NCI-H1092 treated with DMSO at 0.1 percent for 48 hours (cell line): Measurements from ENCODE around the gene PAK2.
"Not testable (repeated sequence)": the region's sequence is repeated elsewhere in the genome, so short reads cannot be mapped to it uniquely, and the experiment has no call there.

Experiments
- DNase-seq: peaks from one replicate; lab custom pipeline; 2025; lab: John Stamatoyannopoulos, UW

Gene PAK2

DNA sequence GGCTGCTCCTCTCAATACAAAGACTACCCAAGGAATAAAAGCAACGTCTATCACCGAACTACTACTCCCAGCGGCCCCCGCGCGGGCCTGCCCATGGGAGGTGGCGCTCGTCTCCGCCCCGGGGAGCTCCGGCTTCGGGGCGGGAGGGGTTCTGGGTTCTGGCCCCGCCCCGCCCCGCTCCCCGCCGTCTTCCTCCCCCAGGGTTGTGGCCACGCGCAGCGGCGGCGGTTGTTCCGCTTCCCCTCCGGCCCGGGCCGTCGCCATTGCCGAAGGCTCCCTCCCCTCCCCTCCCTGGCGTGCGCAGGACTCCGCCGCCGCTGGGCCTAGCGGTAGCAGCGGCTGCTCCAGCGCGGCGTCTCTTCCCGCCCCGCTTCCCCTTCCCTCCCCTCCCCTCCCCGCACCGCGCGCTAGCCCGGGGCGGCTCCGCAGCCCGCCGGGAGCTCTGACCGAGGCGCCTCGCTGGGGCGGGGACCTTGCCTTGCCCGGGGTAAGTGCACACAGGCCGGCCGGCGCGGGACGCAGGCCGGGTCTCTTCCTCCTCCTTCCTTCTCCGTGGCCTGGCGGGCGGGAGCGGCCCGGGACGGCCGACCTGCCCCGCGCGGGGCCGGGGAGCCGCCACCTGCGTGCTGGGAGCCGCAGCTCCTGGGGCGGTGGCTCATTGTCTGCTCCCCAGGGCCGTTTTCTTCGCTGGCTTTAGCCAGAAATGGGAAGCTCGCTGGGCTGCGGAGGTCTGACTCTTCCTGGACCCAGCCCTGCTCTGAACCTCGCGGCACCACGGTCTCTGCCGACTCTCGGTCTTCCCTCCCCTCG lies at the start of gene PAK2:
PAK2 (plus strand) TSS at position 187 of the 810 bp plus-strand sequence. CDS start 42,790 bp downstream, outside the sequence.
- DNase-seq: peak; percentile 88

DNA sequence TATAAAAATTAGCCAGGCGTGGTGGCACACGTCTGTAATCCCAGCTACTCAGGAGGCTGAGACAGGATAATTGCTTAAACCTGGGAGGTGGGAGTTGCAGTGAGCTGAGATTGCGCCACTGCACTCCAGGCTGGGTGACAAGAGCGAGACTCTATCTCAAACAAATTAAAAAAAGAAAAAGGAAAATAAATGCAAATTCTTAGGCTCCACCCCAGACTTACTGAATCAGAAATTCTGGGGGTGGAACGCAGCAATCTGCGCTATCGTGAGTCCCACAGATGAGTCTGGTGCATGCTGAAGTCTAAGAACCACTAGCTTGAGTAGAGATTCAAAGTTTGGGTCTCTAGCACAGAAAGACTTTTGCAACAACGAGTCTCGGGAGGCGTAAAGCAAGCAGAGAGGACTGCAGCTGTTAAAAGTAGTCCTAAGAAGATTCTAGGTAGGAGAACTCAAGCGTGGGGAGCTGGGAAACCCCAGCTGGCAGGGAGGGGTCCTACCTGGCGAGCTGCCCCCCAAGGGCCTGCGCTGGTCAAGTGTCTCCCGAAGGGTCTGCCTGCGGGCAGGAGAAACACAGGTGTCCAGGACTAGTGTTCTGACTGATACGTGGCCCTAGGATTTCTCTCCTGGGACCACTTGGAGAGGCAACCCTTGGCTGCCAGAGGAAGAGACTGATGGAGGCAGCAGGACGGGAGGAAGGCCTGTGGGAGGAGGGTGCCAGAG lies 49.6 kb upstream of the PAK2 start:
- DNase-seq: no peak

GRCh38 chr3:196691386-196691785 lies 48.3 kb upstream of the PAK2 start:
- no peak for DNase-seq

DNA sequence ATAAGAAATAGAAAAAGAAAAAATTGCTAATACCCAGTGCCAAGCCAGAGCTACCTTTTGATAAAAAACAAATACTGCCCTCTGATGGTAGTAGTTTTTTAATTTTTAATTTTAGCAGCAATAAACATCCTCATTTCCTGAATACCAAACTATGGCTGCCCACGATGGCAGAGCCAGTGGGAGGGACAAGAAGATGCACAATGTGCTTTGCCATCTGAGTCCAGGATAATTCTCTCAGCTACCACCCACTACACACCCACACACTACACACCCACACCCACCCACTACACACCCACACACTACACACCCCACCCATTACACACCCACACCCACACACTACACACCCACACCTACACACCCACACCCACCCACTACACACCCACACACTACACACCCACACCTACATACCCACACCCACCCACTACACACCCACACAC lies 45.4 kb upstream of the PAK2 start:
- no peak for DNase-seq

DNA sequence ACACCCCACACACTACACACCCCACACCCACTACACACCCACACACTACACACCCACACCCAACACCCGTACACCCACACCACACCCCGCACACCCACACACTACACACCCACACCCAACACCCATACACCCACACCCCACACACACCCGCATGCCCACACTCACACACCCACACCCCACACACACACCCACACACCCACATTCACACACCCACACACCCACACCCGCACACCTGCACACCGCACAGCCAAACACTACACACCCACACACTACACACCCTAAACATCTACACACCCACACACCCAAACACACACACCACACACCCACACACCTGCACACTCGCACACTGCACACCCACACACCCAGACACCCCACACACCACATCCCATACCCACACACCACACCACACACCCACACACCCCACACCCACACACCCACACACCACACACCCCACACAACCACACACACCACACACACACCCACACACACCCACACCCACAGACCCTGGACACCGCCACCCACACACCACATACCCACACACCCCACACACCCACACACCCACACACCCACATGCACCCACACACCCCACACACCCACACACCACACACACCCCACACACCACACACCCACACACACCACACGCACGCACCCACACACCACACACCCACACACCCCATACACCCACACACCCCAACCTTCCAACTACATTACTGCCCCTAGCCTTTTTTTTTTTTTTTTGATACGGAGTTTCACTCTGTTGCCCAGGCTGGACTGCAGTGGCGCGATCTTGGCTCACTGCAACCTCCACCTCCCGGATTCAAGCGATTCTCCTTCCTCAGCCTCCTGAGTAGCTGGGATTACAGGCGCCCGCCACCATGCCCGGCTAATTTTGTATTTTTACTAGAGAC lies 44.5 kb upstream of the PAK2 start:
- no peak for DNase-seq

DNA sequence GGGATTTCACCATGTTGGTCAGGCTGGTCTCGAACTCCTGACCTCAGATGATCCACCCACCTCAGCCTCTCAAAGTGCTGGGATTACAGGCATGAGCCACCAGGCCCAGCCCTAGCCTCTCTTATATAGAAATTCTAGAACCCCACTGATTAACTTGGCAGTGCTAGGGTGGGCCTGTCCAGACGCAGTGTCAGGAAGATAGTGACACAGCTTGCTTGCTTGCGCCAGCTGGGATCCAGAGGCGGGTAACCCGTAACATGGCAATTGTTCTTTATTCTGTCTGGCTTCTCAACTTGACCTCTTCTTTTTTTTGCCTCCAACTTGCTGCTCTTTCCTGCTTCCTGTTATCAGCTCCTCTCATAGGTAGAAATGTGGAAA lies 43.8 kb upstream of the PAK2 start:
- no peak for DNase-seq

- DNase-seq: no peak
Observed at GRCh38 chr3:196697270-196697669, 42.4 kb upstream of the PAK2 start.

- DNase-seq: no peak
Observed at GRCh38 chr3:196699749-196700148, 39.9 kb upstream of the PAK2 start.

- DNase-seq: no peak
Observed at GRCh38 chr3:196700801-196701200, 38.9 kb upstream of the PAK2 start.

DNA sequence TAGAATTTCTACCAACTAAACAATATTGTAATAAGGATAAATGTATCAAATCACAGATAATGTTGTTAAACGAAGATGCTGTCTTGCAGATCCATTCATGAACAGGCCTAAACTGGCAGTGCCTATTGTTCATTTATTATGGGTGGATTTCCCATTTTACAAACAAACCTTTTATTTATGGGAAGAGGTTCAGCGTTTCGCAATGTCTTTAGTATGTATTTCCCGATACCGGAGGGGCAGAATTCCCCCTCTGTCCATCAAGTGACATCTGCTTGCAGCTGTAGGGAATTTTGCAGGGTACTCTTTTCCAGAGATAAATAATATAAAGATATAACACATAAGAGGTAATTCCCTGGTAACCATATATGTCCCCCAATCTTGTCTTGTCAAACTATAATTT lies 33.3 kb upstream of the PAK2 start:
- DNase-seq: no peak

- no peak for DNase-seq
Observed at GRCh38 chr3:196706731-196707130, 32.9 kb upstream of the PAK2 start.

GRCh38 chr3:196707566-196707965 lies 32.1 kb upstream of the PAK2 start:
- no peak for DNase-seq

- DNase-seq: no peak
Observed at GRCh38 chr3:196708467-196708866, 31.2 kb upstream of the PAK2 start.

- DNase-seq: peak; percentile 81
Observed at GRCh38 chr3:196711838-196712513, 27.7 kb upstream of the PAK2 start, which contains the start of the genes CEP19 and PIGX. CEP19 (minus strand) TSS chr3:196712250; CDS start chr3:196708657, 3,593 bp downstream. PIGX (plus strand) TSS chr3:196712377.

DNA sequence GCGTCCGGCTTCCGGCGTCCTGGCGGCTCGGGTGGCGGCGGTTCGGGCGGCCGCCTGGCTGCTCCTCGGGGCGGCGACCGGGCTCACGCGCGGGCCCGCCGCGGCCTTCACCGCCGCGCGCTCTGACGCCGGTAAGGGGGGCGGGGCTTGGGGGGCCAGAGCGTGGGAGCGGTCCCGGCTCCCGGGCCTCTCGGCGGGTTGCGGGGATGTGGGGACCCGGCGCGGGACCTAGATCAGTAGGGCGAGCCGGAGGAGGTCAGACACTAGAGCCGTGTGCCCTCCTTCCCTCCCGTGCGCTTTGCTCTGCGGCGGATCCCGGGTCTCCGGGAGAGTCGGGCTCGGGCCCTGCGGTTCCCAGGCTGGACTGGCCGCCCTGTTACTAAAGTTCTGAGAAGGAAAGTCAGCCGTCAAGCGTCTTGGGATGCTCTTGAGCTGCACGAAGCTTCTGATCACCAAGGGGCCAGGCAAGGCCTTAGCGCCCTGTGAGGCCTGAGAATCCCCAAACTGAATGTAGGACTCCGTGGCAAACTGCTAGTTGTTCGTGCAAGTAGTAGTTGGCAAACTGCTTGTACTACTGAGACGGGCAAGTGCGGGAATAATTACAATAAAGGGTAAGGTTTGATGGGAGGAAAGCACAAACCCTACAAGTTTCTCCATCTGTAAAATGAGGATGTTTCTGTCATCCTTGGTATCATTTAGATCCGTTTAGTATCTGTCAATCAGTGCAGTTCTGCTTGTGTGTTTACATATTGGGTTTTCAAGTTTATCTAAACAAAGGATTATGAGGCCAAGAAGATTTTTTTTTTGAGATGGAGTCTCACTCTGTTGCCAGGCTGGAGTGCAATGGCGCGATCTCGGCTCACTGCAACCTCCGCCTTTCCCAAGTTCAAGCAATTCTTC lies 26.9 kb upstream of the PAK2 start:
- DNase-seq: peak; percentile 62

DNA sequence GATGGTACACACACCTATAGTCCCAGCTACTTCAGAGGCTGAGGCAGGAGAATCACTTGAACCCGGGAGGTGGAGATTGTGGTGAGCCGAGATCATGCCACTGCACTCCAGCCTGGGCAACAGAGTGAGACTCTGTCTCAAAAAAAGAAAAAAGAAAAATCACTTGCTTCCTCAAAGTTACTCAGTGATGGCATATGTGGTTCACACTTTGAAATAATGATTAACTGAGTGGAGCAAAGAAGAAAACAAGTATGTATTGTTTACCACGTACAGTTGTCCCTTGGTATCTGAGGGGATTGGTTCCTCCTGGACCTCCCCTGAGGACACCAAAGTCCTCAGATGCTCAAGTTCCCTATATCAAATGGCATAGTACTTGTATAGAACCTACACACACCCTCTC lies 22.5 kb upstream of the PAK2 start:
- not testable (repeated sequence) for DNase-seq

DNA sequence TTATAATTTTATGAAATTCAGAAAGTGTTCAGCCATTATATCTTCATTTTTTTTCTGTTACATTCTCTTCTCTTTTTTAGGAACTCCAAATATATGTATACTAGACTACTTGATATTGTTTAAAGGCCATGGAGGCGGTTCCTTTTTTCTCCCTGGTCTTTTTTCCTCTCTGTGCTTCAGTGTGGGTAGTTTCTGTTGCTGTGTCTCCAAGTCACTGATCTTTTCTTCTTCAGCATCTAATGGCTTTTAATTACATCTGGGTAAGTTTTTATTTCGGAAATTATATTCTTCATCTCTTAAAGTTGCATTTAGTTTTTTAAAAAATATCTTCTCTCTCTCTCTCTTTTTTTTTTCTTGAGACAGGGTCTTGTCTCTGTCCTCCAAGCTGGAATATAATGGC lies 18.6 kb upstream of the PAK2 start:
- no peak for DNase-seq

DNA sequence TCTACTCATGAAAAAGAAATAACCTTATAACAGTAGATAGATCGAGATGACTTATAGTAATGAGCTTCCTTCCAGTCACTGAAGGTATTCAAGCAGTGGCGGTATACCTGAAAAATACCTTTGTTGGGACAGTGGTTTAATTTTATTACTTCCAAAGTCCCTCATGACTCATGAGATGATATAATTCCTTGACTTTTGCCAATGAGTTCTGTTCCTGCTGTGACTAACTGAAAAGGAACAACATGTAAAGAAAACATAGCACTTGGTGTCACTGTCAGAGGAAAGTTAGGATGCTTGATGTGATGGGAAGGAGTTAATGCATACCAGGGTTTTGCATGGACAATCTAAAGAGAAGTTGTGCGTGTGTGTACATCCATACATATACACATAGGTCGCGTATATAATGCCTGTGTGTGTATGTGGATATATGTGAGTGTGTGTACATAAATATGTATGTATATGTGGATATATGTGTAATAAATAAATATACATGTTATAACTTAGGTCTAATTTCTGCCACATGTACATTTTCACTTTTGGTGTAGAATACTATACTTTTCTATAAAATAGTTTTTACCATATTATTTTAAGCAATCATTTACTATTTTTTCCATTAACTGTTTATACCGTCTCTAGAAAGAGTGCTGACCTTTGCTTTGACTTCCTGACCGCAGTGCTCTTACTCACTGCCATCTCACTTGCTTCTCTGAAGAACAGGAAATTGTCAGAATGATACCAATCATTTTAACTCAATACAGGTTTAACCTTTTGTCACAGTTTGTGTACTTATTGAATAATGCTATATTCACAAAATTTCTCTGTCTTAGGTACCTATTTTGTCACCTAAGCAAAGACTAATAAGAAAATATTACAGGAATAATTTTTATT lies 12.6 kb upstream of the PAK2 start:
- DNase-seq: no peak

DNA sequence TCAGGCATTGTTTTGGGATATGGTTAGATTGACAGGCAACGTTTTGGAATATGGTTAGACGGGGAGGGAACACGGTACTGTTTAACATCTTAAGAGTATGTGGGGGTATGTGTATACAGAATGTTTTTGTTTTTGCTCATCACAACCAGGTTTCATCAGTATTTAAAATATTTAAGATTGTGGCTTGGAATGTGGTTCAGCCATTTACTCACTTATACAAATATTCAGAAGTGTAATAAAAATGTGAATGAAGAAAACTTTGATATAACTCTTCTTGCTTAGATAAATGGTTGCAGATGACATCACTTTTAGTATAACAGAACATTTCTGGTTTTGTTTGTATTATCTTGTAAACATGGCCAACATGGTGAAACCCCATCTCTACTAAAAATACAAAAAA lies 3.9 kb upstream of the PAK2 start:
- no peak for DNase-seq
